ENCODE results near the gene IL19. TPM values are rescaled to one million over a fixed set of nuclear protein-coding genes. Genes with fewer than 3 reads are reported as not detected.

Gene IL19
- total RNA-seq, 5 donors from 2014 or later (not counting 1 experiment from before 2014, with no cell fraction given): not detected

DNA sequence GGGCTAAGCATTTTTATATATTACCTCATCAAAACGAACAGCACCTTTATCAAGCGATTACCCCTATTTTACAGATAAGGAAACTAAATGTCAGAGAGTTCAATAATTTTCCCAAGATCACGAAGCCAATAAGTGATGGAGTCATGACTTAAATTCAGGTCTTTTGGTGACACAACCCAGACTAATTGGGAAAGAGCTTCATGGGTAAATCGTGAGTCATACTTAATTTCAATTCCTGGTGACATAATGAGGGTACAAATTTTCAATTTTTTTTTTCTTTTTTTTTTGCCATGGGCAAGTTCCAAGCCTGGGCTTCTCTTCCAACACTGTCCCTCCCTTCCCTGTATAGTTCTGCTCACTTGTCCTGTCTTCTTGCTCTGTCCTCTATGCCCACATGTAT is 31.8 kb downstream of the IL19 start:
- no CpG with 5 or more reads among the region's 4 CpGs for WGBS (ENCODE audit: insufficient coverage)
- peak in 1 of 35 experiments; percentile 28 for DNase-seq
- CTCF ChIA-PET: interaction anchor here (0.8 to 1.2 kb wide), 4 partner anchors 18 to 69 kb away, joined by 3 to 5 read pairs (median 4); partner anchors contain the start of gene IL19 (in 1 of the 2)
- Histone ChIP-seq H3K27me3 (replicated peaks in 1 of 2; ENCODE audit: control insufficient read depth in 2 of 2, extremely low read depth in 1 of 2, insufficient read depth in 2 of 2, low read length in 1 of 2) (peaks cover 0 to 4% of the 10 kb centered on the region in 2 experiments), H3K4me3 (ENCODE audit: control insufficient read depth in 1 of 2, extremely low read depth in 1 of 2, low read length in 1 of 2) (no peak overlapping the region), H3K4me1 (ENCODE audit: control insufficient read depth in 1 of 2, extremely low read depth in 1 of 2, insufficient read depth in 2 of 2, low read length in 2 of 2) (peaks cover 18 to 41% of the 10 kb centered on the region in 2 experiments), H3K27ac (ENCODE audit: low read length) (peak overlapping the region; percentile 89), H3K9me3 (no peaks in the 10 kb centered on the region), H3K36me3 (ENCODE audit: control insufficient read depth in 2 of 2, extremely low read depth in 1 of 2, insufficient read depth in 1 of 2, low read length in 1 of 2) (no peaks in the 10 kb centered on the region)
- no peaks in the 10 kb centered on the region for H3K27me3 Mint-ChIP-seq
- H3K4me1 Mint-ChIP-seq: peaks cover 67 to 84% (median 81%) of the 10 kb centered on the region in 3 donors
- peak overlapping the region; percentile 91 to 92 for H3K27ac Mint-ChIP-seq
- no peaks in the 10 kb centered on the region for H3K9me3 Mint-ChIP-seq
- peak overlapping the region in 1 of 3 donors; percentile 38 for H3K4me3 Mint-ChIP-seq
- H3K36me3 Mint-ChIP-seq: no peaks in the 10 kb centered on the region
- POLR2A ChIA-PET: no interaction called here
- no peak for ATAC-seq (replicated peaks in 1 of 4)

DNA sequence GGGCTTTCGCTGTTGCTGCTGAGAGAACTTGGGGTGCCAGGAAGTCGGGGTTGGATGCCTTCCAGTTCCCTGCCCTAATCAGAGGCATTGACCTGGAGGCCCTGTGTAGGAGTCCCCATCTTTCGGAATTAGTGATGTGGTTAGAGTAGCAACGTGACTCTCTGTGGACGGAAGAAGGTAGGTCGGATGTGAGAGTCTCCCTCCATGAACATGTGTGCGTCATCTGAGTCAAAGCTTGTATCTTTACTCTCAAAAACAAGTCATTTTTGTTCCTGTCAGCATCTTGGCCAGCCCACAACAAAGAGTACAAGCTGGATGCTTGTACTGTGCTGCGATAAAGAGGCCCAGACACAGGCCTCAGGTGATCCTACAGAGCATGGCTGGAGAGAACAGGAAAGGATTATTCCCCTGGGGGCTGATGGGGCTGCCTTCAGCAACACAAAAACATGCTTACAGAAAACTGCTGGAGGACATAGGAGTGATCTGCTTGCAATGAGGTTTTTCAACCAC is 32.7 kb downstream of the IL19 start:
- CTCF ChIA-PET: interaction anchor here (0.6 to 9.3 kb wide), 17 partner anchors 12 to 115 kb away, joined by 3 to 140 read pairs (median 5); no protein-coding TSS in a partner anchor

DNA sequence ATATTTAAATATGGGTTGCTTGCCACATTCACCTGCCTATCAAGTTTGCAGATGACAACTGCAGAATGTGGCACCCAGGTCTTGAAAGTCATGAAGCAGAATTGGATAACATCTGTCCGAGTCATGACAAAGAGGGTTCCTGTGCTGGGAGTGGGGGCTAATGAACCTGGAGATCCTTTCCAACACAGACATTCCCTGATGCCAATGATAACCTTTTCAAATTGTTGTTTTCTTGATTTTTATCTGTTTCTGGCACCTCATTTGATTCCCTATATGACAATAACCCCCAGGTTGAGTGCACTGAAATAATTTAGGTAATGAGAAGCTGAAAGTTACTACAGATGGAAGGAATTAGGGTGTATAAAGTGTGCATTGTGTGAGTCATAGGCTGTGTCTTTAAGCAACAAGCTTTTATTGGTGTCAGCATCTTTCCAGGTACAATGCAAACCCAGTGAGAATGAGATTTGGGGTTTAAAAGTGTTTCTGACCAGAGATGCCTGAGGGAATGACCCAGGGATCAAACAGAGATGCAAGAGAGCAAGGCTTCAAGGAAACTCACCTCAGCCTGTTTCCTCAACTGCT is 33.7 kb downstream of the IL19 start:
- Histone ChIP-seq H3K9me3 (no peaks in the 10 kb centered on the region), H3K4me3 (ENCODE audit: control insufficient read depth in 1 of 2, extremely low read depth in 1 of 2, low read length in 1 of 2) (no peak overlapping the region), H3K36me3 (ENCODE audit: control insufficient read depth in 2 of 2, extremely low read depth in 1 of 2, insufficient read depth in 1 of 2, low read length in 1 of 2) (no peaks in the 10 kb centered on the region), H3K27me3 (replicated peaks in 1 of 2; ENCODE audit: control insufficient read depth in 2 of 2, extremely low read depth in 1 of 2, insufficient read depth in 2 of 2, low read length in 1 of 2) (no peaks in the 10 kb centered on the region), H3K27ac (ENCODE audit: low read length) (peak overlapping the region; percentile 89), H3K4me1 (ENCODE audit: control insufficient read depth in 1 of 2, extremely low read depth in 1 of 2, insufficient read depth in 2 of 2, low read length in 2 of 2) (peaks cover 18 to 38% of the 10 kb centered on the region in 2 experiments)
- DNase-seq (no peak), ATAC-seq (replicated peaks in 1 of 4) (no peak)
- Mint-ChIP-seq H3K4me3 (peak overlapping the region in 1 of 3 donors; percentile 38), H3K27me3 (peaks cover 0 to 1% of the 10 kb centered on the region in 2 donors), H3K9me3 (no peaks in the 10 kb centered on the region), H3K36me3 (no peaks in the 10 kb centered on the region), H3K27ac (peak overlapping the region; percentile 91 to 92), H3K4me1 (peaks cover 70 to 85% (median 79%) of the 10 kb centered on the region in 3 donors)
- WGBS (ENCODE audit: insufficient coverage): no CpG with 5 or more reads among the region's 1 CpG
- CTCF ChIA-PET: interaction anchor here (0.8 to 9.3 kb wide), 16 partner anchors 9 to 114 kb away, joined by 3 to 140 read pairs (median 4); no protein-coding TSS in a partner anchor
- POLR2A ChIA-PET: interaction anchor here in 1 of 2 donors (1.1 kb wide), 1 partner anchor 38 kb away, joined by 4 read pairs; no protein-coding TSS in a partner anchor

More for the DNA sequence above, 32.7 kb downstream of the IL19 start:
- H3K27me3 Mint-ChIP-seq: no peaks in the 10 kb centered on the region
- POLR2A ChIA-PET: interaction anchor here (0.6 to 1.1 kb wide), 7 partner anchors 14 to 1362 kb away, joined by 3 to 5 read pairs (median 3); partner anchors contain the start of gene DYRK3 (in 1 of the 2)
- peak overlapping the region; percentile 91 to 92 for H3K27ac Mint-ChIP-seq
- peak; percentile 51 to 95 (median 84) for DNase-seq
- Histone ChIP-seq H3K9me3 (no peaks in the 10 kb centered on the region), H3K36me3 (ENCODE audit: control insufficient read depth in 2 of 2, extremely low read depth in 1 of 2, insufficient read depth in 1 of 2, low read length in 1 of 2) (no peaks in the 10 kb centered on the region), H3K4me3 (ENCODE audit: control insufficient read depth in 1 of 2, extremely low read depth in 1 of 2, low read length in 1 of 2) (no peak overlapping the region), H3K27ac (ENCODE audit: low read length) (peak overlapping the region; percentile 89), H3K4me1 (ENCODE audit: control insufficient read depth in 1 of 2, extremely low read depth in 1 of 2, insufficient read depth in 2 of 2, low read length in 2 of 2) (peaks cover 18 to 38% of the 10 kb centered on the region in 2 experiments), H3K27me3 (replicated peaks in 1 of 2; ENCODE audit: control insufficient read depth in 2 of 2, extremely low read depth in 1 of 2, insufficient read depth in 2 of 2, low read length in 1 of 2) (no peaks in the 10 kb centered on the region)
- peak; percentile 90 to 96 (median 94) for ATAC-seq (replicated peaks in 1 of 4)
- H3K4me1 Mint-ChIP-seq: peaks cover 68 to 85% (median 79%) of the 10 kb centered on the region in 3 donors
- peak overlapping the region; percentile 3 to 38 (median 21) for H3K4me3 Mint-ChIP-seq
- 10% methylated on average over 2 of the region's 8 CpGs for WGBS (ENCODE audit: insufficient coverage)
- H3K36me3 Mint-ChIP-seq: no peaks in the 10 kb centered on the region
- no peaks in the 10 kb centered on the region for H3K9me3 Mint-ChIP-seq

DNA sequence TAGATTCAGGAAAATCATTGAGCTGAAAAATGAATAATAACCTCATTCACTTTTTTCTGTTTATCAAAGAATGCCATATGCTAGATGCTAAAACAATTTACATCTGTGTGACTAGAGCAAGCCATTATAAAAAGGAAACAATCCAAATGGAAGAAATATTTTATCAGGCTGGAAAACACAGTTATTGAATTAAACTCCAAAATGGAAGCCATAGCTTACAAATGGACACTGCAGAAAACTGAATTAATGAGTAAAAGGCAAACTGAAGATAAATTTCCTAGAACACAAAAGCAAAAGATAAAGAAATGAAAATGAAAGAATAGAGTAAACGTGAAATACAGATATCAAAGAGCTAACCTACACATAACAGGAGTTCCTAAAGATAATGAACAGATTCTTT is 34.8 kb downstream of the IL19 start:
- Histone ChIP-seq H3K9me3 (no peaks in the 10 kb centered on the region), H3K36me3 (ENCODE audit: control insufficient read depth in 2 of 2, extremely low read depth in 1 of 2, insufficient read depth in 1 of 2, low read length in 1 of 2) (no peaks in the 10 kb centered on the region), H3K27ac (ENCODE audit: low read length) (peak overlapping the region; percentile 89), H3K4me3 (ENCODE audit: control insufficient read depth in 1 of 2, extremely low read depth in 1 of 2, low read length in 1 of 2) (no peak overlapping the region), H3K4me1 (ENCODE audit: control insufficient read depth in 1 of 2, extremely low read depth in 1 of 2, insufficient read depth in 2 of 2, low read length in 2 of 2) (peaks cover 18 to 38% of the 10 kb centered on the region in 2 experiments), H3K27me3 (replicated peaks in 1 of 2; ENCODE audit: control insufficient read depth in 2 of 2, extremely low read depth in 1 of 2, insufficient read depth in 2 of 2, low read length in 1 of 2) (no peaks in the 10 kb centered on the region)
- H3K27ac Mint-ChIP-seq: peak overlapping the region; percentile 62 to 91
- no peak overlapping the region for H3K4me3 Mint-ChIP-seq
- no peak for DNase-seq
- no peaks in the 10 kb centered on the region for H3K9me3 Mint-ChIP-seq
- no peaks in the 10 kb centered on the region for H3K36me3 Mint-ChIP-seq
- CTCF ChIA-PET: interaction anchor here (0.6 to 9.3 kb wide), 7 partner anchors 10 to 107 kb away, joined by 3 to 140 read pairs (median 4); no protein-coding TSS in a partner anchor
- POLR2A ChIA-PET: interaction anchor here in 1 of 2 donors (0.6 kb wide), 1 partner anchor 70 kb away, joined by 3 read pairs; no protein-coding TSS in a partner anchor
- WGBS (ENCODE audit: insufficient coverage): no CpG with 5 or more reads among the region's 1 CpG
- H3K27me3 Mint-ChIP-seq: peaks cover 0 to 1% of the 10 kb centered on the region in 2 donors
- no peak for ATAC-seq (replicated peaks in 1 of 4)
- H3K4me1 Mint-ChIP-seq: peaks cover 67 to 83% (median 79%) of the 10 kb centered on the region in 3 donors

DNA sequence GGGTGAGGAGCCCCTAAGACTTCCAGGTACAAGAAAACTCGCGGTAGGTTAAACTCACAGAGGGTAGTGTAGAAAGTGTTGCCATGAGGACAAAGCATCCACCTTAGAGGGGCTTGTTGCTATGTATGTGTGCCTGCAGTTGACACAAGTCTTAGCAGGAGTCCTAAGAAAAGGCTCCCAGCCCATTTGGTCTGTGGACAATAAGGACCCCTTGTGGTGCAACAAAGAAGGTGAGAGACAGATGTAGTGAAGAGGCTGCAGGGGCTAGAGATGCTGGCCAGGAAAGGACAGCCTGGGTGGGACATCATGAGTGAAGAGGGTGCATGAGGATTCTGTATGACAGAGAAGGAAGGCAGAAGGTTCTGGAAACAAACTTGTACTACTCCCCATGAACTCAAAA is 38.0 kb downstream of the IL19 start:
- no peaks in the 10 kb centered on the region for H3K9me3 ChIP-seq
- ChIA-PET POLR2A (no interaction called here), CTCF (interaction anchor here (0.7 to 9.3 kb wide), 12 partner anchors 9 to 174 kb away, joined by 3 to 140 read pairs (median 6); no protein-coding TSS in a partner anchor)
- H3K27me3 ChIP-seq (replicated peaks in 1 of 2; ENCODE audit: control insufficient read depth in 2 of 2, extremely low read depth in 1 of 2, insufficient read depth in 2 of 2, low read length in 1 of 2): no peaks in the 10 kb centered on the region
- Mint-ChIP-seq H3K4me1 (peaks cover 37 to 56% (median 53%) of the 10 kb centered on the region in 3 donors), H3K27me3 (peaks cover 0 to 1% of the 10 kb centered on the region in 2 donors), H3K9me3 (peaks cover 3 to 14% (median 3%) of the 10 kb centered on the region in 3 donors), H3K36me3 (peaks cover 7% of the 10 kb centered on the region), H3K27ac (no peak overlapping the region), H3K4me3 (peak overlapping the region in 1 of 3 donors; percentile 18)
- H3K27ac ChIP-seq (ENCODE audit: low read length): no peak overlapping the region
- no peaks in the 10 kb centered on the region for H3K36me3 ChIP-seq (ENCODE audit: control insufficient read depth in 2 of 2, extremely low read depth in 1 of 2, insufficient read depth in 1 of 2, low read length in 1 of 2)
- ATAC-seq (replicated peaks in 1 of 4) (peak; percentile 78 to 84 (median 82)), DNase-seq (peak in 30 of 35 experiments; percentile 14 to 82 (median 46))
- 86% methylated on average over 2 of the region's 2 CpGs for WGBS (ENCODE audit: insufficient coverage)
- H3K4me3 ChIP-seq (ENCODE audit: control insufficient read depth in 1 of 2, extremely low read depth in 1 of 2, low read length in 1 of 2): no peak overlapping the region
- peaks cover 10 to 23% of the 10 kb centered on the region in 2 experiments for H3K4me1 ChIP-seq (ENCODE audit: control insufficient read depth in 1 of 2, extremely low read depth in 1 of 2, insufficient read depth in 2 of 2, low read length in 2 of 2)

DNA sequence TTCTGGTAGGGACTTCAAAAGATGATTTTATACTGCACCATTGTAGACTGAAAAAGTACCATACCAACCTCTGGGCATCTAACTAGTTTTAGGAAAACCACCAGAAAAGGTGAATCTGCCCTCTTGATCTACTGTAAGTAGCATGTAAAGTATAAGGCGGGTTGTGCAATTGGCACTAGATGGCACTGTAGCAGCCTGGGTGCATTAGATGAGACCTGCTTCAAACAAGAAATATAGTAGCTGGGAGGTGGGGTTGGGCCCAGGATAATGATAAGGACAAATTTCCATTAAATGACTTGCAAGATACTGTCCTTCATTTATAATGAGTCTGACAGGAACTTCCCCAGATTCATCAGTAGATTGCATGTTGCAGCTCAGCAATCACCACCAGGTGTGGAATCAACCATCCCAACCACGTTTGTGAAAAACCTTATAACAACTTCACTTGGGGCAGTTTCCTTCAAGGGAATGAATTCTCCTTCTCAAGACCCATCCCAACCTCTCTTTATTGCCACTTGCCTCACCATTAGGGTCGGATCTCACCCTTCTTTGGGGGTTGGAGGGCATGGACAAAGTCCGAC is 39.0 kb downstream of the IL19 start:
- no peak overlapping the region for H3K4me3 Mint-ChIP-seq
- no peaks in the 10 kb centered on the region for H3K9me3 ChIP-seq
- peaks cover 7% of the 10 kb centered on the region for H3K36me3 Mint-ChIP-seq
- no peak overlapping the region for H3K27ac Mint-ChIP-seq
- POLR2A ChIA-PET: no interaction called here
- no peak overlapping the region for H3K4me3 ChIP-seq (ENCODE audit: control insufficient read depth in 1 of 2, extremely low read depth in 1 of 2, low read length in 1 of 2)
- peaks cover 0 to 1% of the 10 kb centered on the region in 2 donors for H3K27me3 Mint-ChIP-seq
- H3K4me1 ChIP-seq (ENCODE audit: control insufficient read depth in 1 of 2, extremely low read depth in 1 of 2, insufficient read depth in 2 of 2, low read length in 2 of 2): peaks cover under 1 to 13% of the 10 kb centered on the region in 2 experiments
- H3K9me3 Mint-ChIP-seq: peaks cover 3 to 14% (median 3%) of the 10 kb centered on the region in 3 donors
- no peaks in the 10 kb centered on the region for H3K27me3 ChIP-seq (replicated peaks in 1 of 2; ENCODE audit: control insufficient read depth in 2 of 2, extremely low read depth in 1 of 2, insufficient read depth in 2 of 2, low read length in 1 of 2)
- CTCF ChIA-PET: interaction anchor here (0.5 to 9.3 kb wide), 30 partner anchors 10 to 173 kb away, joined by 3 to 140 read pairs (median 3); partner anchors contain the start of gene FCMR (in 1 of the 2)
- no peaks in the 10 kb centered on the region for H3K36me3 ChIP-seq (ENCODE audit: control insufficient read depth in 2 of 2, extremely low read depth in 1 of 2, insufficient read depth in 1 of 2, low read length in 1 of 2)
- WGBS (ENCODE audit: insufficient coverage): no CpG with 5 or more reads among the region's 4 CpGs
- DNase-seq (peak in 26 of 35 experiments; percentile 9 to 53 (median 39)), ATAC-seq (replicated peaks in 1 of 4) (peak; percentile 36 to 73 (median 64))
- H3K27ac ChIP-seq (ENCODE audit: low read length): no peak overlapping the region
- H3K4me1 Mint-ChIP-seq: peaks cover 36 to 53% (median 46%) of the 10 kb centered on the region in 3 donors
